22Rv1 (cell line): ENCODE data around the gene TMEM126A.

Experiments
- ZFX ChIP-seq: fragments of 450-650 bp; IDR thresholded peaks from 2 replicates; pipeline ENCODE4 v1.6.1; 2017; ENCODE audit warnings: antibody characterized with exemption, borderline replicate concordance
- TF ChIP-seq, protein P1 (sequence below): fragments of 450-650 bp; IDR thresholded peaks from 2 replicates; pipeline ENCODE4 v1.5.1; 2017; ENCODE audit warnings: mild to moderate bottlenecking

DNA sequence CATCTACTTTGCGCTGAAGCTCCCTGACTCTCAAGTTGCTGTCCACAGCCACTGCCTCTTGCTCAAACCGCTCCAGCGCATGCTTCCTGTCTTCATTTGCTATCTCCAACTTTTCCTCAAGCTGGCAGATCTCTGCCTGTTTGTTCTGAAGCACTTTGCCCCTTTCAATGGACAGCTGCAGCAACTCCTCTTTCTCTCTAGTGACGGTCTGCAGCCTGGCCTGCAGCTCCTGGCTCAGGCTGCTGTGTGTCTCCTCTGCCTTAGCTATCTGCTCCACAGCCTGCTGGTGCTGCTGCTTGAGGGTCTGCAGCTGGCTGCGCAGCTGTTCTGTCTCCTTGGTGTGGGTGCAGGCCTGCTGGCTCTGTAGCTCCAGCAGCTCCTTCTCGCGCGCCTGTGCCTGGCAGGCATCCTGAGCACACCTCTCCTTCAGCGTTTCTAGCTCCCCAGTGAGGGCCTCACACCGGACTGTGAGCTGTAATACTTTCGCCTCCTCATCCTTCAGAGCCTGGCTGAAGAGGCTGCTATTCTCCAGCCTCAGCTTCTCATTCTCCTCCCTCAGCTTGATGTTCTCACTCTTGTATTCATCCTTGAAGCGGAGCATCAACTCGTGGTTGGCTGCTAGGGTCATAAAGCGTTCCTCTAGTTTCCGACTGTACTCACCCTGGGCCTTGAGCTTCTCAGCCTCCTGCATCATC is 37.5 kb downstream of the TMEM126A start:
- TF ChIP-seq, protein P1, sequence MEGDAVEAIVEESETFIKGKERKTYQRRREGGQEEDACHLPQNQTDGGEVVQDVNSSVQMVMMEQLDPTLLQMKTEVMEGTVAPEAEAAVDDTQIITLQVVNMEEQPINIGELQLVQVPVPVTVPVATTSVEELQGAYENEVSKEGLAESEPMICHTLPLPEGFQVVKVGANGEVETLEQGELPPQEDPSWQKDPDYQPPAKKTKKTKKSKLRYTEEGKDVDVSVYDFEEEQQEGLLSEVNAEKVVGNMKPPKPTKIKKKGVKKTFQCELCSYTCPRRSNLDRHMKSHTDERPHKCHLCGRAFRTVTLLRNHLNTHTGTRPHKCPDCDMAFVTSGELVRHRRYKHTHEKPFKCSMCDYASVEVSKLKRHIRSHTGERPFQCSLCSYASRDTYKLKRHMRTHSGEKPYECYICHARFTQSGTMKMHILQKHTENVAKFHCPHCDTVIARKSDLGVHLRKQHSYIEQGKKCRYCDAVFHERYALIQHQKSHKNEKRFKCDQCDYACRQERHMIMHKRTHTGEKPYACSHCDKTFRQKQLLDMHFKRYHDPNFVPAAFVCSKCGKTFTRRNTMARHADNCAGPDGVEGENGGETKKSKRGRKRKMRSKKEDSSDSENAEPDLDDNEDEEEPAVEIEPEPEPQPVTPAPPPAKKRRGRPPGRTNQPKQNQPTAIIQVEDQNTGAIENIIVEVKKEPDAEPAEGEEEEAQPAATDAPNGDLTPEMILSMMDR = no peak
- TF ChIP-seq ZFX = no peak
